NCI-H510A (cell line): ENCODE data around the gene ZNF287.

Experiments used
- DNase-seq: peaks from one replicate; lab custom pipeline; 2025; lab: John Stamatoyannopoulos, UW

The ZNF287 gene

DNA sequence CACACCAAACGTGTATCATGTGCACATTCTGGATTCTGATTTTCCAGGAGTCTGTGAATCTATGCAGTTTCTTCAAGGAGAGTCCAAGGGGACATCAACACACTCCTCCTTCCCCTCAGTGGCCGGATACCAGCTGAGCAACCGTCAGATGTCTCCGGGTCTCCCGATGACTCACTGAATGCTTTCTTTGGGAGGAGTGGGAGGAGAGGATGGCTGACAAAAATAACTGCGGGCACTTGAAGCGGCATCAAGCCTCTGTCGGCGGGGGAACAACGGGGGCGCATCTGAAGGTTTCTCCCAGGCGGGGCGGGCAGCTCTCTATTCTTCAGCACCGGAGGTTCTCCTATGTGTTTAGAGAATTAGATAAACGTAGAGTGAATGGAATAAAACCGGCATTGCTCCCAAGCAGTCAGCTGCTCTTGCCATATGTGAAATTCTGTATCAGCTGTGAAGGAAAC lies 52.4 kb downstream of the ZNF287 start:
- no peak for DNase-seq

DNA sequence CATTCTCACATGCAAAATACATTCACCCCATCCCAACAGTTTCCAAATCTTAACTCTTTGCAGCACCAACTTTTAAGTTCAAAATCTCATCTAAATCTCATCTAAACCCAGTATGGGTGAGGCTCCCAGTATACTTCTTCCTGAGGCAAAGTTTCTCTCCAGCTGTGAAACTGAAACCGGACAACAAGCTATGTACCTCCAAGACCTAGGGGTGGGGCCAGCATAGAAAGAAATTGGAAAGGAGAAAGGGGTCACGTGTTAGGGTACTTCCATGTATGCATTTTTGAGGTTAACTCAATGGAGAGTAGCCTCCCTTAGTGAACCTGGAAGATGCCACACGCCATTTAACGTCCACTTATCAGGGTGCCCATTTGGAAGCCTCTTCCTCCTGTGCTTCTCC lies 53.1 kb downstream of the ZNF287 start:
- DNase-seq = no peak

DNA sequence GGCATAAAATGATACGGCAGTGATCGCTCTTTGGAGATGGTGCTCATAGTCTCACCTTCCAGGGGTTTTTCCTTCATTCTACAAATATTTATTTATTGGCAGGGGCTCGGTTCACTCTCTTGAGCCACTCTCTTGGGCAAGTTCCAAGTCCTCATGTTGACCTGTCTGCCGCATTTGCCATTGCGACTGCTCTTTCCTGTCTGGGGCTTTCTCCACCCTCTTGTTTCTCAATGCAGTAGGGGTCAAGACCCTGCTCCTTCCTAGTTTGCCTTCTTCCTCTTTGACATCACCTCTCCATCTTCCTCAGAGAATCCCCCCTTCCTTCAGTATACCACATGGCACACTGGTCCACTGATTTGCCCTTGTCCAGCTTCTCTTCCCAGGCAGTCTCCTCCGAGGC lies 55.1 kb downstream of the ZNF287 start:
- no peak for DNase-seq

DNA sequence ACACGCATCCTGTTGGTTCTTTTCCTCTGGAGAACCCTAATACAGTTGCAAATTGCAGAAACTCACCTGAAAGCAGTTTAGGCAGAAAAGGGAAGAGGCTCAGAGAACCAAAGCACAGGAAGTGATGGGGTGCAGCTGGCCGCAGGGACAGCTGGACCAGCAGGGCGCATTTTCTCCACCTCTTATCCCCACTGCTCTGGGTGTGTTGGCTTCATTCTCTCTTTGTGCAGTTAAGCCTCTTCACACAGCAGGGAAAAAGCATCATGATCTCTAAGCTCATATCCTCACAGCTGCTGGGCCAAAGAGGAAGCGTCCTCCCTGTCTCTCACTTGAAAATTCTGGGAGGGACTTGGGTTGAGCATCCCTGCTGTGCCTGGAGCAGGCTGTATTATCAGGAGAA lies 57.0 kb downstream of the ZNF287 start:
- peak; percentile 67 for DNase-seq

DNA sequence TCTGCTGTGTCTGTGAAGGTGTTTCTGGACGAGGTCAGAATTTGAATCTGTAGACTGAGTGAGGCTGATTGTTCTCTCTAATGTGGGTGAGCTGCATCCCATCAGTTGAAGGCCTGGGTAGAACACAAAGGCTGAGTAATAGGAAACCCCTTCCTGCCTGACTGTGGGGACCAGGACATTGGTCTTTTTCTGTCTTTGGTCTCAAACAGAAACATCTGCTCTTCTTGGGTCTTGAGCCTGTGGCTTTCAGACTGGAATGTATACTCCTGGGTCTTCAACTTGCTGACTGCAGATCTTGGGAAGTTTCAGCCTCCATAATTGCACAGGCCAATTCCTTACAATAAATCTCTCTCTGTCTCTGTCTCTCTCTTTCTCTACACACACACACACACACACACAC lies 57.4 kb downstream of the ZNF287 start:
- DNase-seq = no peak

DNA sequence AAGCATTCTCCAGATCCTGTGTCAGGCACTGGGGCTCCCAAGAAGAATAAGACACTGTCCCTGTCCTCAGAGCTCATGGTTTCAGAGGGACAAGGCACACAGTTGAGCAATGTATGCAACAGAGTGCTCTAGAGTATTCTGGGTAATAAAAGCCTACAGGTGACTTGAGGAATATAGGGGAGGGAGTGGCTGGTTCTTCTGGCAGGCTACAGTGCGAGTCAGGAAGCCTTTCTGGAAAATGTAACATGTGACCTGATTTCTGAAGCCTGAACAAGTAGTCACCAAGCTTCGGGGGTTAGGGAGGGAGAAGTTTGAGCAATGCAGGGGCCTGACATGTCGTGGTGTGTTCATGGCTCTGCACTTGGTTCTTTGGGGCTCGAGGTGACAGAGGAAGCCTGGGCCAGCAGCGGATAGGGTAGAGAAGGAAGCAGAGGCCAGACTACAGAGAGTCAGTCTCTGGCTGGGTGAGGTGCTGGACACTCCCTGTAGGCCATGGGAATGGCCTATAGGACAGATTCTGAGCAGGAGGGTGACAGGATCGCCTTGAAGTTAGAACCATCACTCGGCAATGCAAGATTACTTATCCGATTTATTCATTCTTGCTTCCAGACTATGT lies 61.0 kb downstream of the ZNF287 start:
- DNase-seq = no peak

DNA sequence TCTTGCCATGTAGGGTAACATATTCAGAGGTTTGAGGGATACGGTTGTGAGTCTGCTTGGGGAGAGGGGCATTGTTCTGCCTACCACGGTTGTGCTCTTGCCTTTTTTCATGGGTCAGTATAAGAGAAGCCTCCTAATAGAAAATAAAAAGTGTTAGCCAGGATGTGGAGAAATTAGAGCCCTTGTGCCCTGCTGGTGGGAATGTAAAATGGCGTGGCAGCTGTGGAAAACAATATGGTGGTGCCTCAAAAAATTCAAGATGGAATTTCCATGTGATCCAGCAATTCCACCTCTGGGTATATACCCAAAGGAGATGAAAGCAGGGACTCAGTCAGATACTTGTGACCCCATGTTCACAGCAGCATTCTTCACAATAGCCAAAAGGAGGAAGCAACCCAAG lies 62.8 kb downstream of the ZNF287 start:
- no peak for DNase-seq

DNA sequence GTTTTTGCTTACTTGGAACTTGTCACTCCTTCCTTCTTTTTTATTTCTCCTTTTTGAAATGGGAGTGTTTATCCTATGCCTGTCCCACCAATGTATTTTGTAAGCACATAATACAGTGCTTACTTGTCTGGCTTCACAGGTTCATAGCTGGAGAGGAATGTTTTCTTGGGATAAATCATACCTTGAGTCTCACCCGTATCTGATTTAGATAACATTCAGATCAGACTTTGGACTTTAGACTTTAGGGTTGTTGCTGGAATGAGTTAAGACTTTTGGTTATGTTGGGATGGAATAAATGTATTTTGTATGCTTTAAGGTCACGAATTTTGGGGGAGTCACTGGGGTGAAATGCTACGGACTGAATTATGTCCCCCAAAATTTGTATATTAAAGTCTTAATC lies 64.0 kb downstream of the ZNF287 start:
- no peak for DNase-seq
